GM23248 (cell line): ENCODE results near the gene EXD3. TPM values are rescaled to one million over a fixed set of nuclear protein-coding genes. Genes with fewer than 3 reads are reported as not detected.
"Not testable (repeated sequence)": the region's sequence is repeated elsewhere in the genome, so short reads cannot be mapped to it uniquely, and the experiment has no call there.

ENCODE experiments used
- DNase-seq: peaks from one replicate; pipeline ENCODE4 v3.0.0-alpha.2; 2015
- H2AFZ ChIP-seq: fragments of 200-600 bp; sonication (generic); 2 replicates; pipeline ENCODE4 v1.6.1; 2016; ENCODE audit warnings: antibody characterized with exemption
- H3F3A ChIP-seq: fragments of 200-600 bp; sonication (generic); 2 replicates; pipeline ENCODE4 v1.6.1; 2016; ENCODE audit warnings: mild to moderate bottlenecking, antibody characterized with exemption, mixed run types; ENCODE audit not compliant: insufficient read depth
- H3K27ac ChIP-seq: fragments of 200-600 bp; sonication (generic); 2 replicates; pipeline ENCODE4 v1.5.1; 2016; ENCODE audit warnings: mild to moderate bottlenecking
- H3K27me3 ChIP-seq: fragments of 200-600 bp; sonication (generic); replicated peaks from 2 replicates; pipeline ENCODE4 v1.6.1; 2016; ENCODE audit warnings: mild to moderate bottlenecking; ENCODE audit not compliant: insufficient read depth
- H3K36me3 ChIP-seq: fragments of 200-600 bp; sonication (generic); 2 replicates; pipeline ENCODE4 v1.6.1; 2016; ENCODE audit warnings: low read depth, mild to moderate bottlenecking
- H3K4me1 ChIP-seq: fragments of 200-600 bp; sonication (generic); 2 replicates; pipeline ENCODE4 v1.6.1; 2016; ENCODE audit warnings: mild to moderate bottlenecking; ENCODE audit not compliant: insufficient read depth
- H3K4me2 ChIP-seq: fragments of 200-600 bp; sonication (generic); one replicate; pipeline ENCODE4 v1.6.1; 2016; ENCODE audit warnings: mild to moderate bottlenecking; ENCODE audit not compliant: unreplicated experiment
- H3K4me3 ChIP-seq: fragments of 200-600 bp; sonication (generic); 2 replicates; pipeline ENCODE4 v1.5.1; 2016; ENCODE audit warnings: mild to moderate bottlenecking
- H3K79me2 ChIP-seq: fragments of 200-600 bp; sonication (generic); 2 replicates; pipeline ENCODE4 v1.6.1; 2016; ENCODE audit warnings: mild to moderate bottlenecking; ENCODE audit not compliant: insufficient read depth
- H3K9ac ChIP-seq: fragments of 200-600 bp; sonication (generic); 2 replicates; pipeline ENCODE4 v1.6.1; 2016; ENCODE audit warnings: mild to moderate bottlenecking
- H3K9me2 ChIP-seq: fragments of 200-600 bp; sonication (generic); 2 replicates; pipeline ENCODE4 v1.6.1; 2016; ENCODE audit warnings: mixed run types, mild to moderate bottlenecking, moderate library complexity; ENCODE audit not compliant: insufficient read depth
- H3K9me3 ChIP-seq: fragments of 200-600 bp; sonication (generic); one replicate; pipeline ENCODE4 v1.6.1; 2017; ENCODE audit warnings: low read depth
- H4K20me1 ChIP-seq: fragments of 200-600 bp; sonication (generic); 2 replicates; pipeline ENCODE4 v1.6.0; 2016; ENCODE audit not compliant: insufficient read depth
- EZH2 ChIP-seq: fragments of 200-600 bp; sonication (generic); IDR thresholded peaks from 2 replicates; pipeline ENCODE4 v1.6.1; 2018; ENCODE audit warnings: antibody characterized with exemption, mild to moderate bottlenecking; ENCODE audit not compliant: insufficient read depth, poor library complexity, severe bottlenecking
- EZH2phosphoT487 ChIP-seq: fragments of 200-600 bp; sonication (generic); IDR thresholded peaks from 2 replicates; pipeline ENCODE4 v1.6.1; 2018; ENCODE audit warnings: antibody characterized with exemption, moderate library complexity, mild to moderate bottlenecking, low read depth; ENCODE audit not compliant: insufficient read depth
- WGBS, 2 experiments: methylation state at CpG; one replicate each; pipeline ENCODE4 v1.1.6; 2015 to 2017; ENCODE audit warnings: low lambda C conversion rate in 2 of 2, low coverage in 1 of 2; ENCODE audit errors: missing lambda C conversion rate in 2 of 2; 5-methylcytosine and 5-hydroxymethylcytosine counted together
- in situ Hi-C: fragments of 300-500 bp; cut with MboI; formaldehyde crosslinking; loops from 2 replicates; pipeline ENCODE4 v1.15.0; 2020
- polyA plus RNA-seq: library from polyadenylated mRNA; unstranded; fragments of >200 nt; fragmentation: Nextera tagmentation; extraction: Ambion mirVana; gene quantifications from 2 replicates; pipeline ENCODE4 v1.2.1, GENCODE V29; 2016
- total RNA-seq: library from RNA; depleted of rRNA; stranded (reverse); fragments of >200 nt; shearing (Covaris generic); gene quantifications from 2 replicates; pipeline ENCODE4 v1.2.3, GENCODE V29; 2014

EXD3 gene
- total and polyA plus RNA-seq, 2 experiments from 2014 or later, result 10.1 to 11.6 TPM

GRCh38 chr9:137452006-137452760, 29.2 kb upstream of the EXD3 start:
- TF ChIP-seq EZH2, result no peak
- TF ChIP-seq EZH2phosphoT487, result no peak
- H3F3A ChIP-seq, result no peaks in the 10 kb centered on the region
- H3K4me3 ChIP-seq, result no peak overlapping the region
- no peak overlapping the region for H3K4me2 ChIP-seq
- no peaks in the 10 kb centered on the region for H3K27me3 ChIP-seq
- no peak overlapping the region for H3K27ac ChIP-seq
- WGBS, 2 experiments, result 94% methylated on average over 12 to 17 of the region's 17 CpGs
- H3K79me2 ChIP-seq, result no peaks in the 10 kb centered on the region
- no peak overlapping the region for H3K9ac ChIP-seq
- in situ Hi-C loops, result no loop called here
- H2AFZ ChIP-seq, result no peak overlapping the region
- no peaks in the 10 kb centered on the region for H4K20me1 ChIP-seq
- H3K36me3 ChIP-seq, result no peaks in the 10 kb centered on the region
- peaks cover 8% of the 10 kb centered on the region for H3K4me1 ChIP-seq
- DNase-seq, result no peak
- H3K9me3 ChIP-seq, result no peaks in the 10 kb centered on the region
- no peaks in the 10 kb centered on the region for H3K9me2 ChIP-seq

GRCh38 chr9:137451264-137452005, 28.5 kb upstream of the EXD3 start:
- H3K4me2 ChIP-seq, H4K20me1 ChIP-seq, H3K4me3 ChIP-seq, H2AFZ ChIP-seq, H3K9me2 ChIP-seq, H3K79me2 ChIP-seq, H3K36me3 ChIP-seq, H3K27me3 ChIP-seq, in situ Hi-C loops, H3K9ac ChIP-seq, H3K9me3 ChIP-seq, H3F3A ChIP-seq, H3K27ac ChIP-seq, DNase-seq: not testable (repeated sequence)
- peaks cover 14% of the 10 kb centered on the region for H3K4me1 ChIP-seq
- WGBS, 2 experiments, result 86% methylated on average over 25 of the region's 31 CpGs; no CpG with 5 or more reads in 1 of the 2 experiments

- DNase-seq, H3K79me2 ChIP-seq, H3K9ac ChIP-seq, H3F3A ChIP-seq, H3K9me3 ChIP-seq, H4K20me1 ChIP-seq, H2AFZ ChIP-seq, in situ Hi-C loops, H3K27ac ChIP-seq, H3K27me3 ChIP-seq, H3K4me2 ChIP-seq, H3K36me3 ChIP-seq, H3K9me2 ChIP-seq, H3K4me3 ChIP-seq: not testable (repeated sequence)
- WGBS, 2 experiments, result 94% methylated on average over 24 of the region's 24 CpGs; no CpG with 5 or more reads in 1 of the 2 experiments
- peaks cover 22% of the 10 kb centered on the region for H3K4me1 ChIP-seq
These were observed 27.7 kb upstream of the EXD3 start for GRCh38 chr9:137450539-137451222.

- Histone ChIP-seq H3K9ac (no peak overlapping the region), H3K9me3 (no peaks in the 10 kb centered on the region), H3F3A (peaks cover 7% of the 10 kb centered on the region; the same call in 1 of the 2 replicates), H4K20me1 (no peaks in the 10 kb centered on the region), H3K27ac (no peak overlapping the region), H3K79me2 (no peaks in the 10 kb centered on the region), H3K4me3 (no peak overlapping the region), H3K36me3 (no peaks in the 10 kb centered on the region), H3K9me2 (no peaks in the 10 kb centered on the region), H3K27me3 (no peaks in the 10 kb centered on the region), H2AFZ (no peak overlapping the region), H3K4me2 (no peak overlapping the region), H3K4me1 (peaks cover 27% of the 10 kb centered on the region)
- 91 to 98% methylated on average over 6 to 18 of the region's 18 CpGs for WGBS, 2 experiments
- TF ChIP-seq EZH2phosphoT487 (no peak), EZH2 (no peak)
- in situ Hi-C loops, result no loop called here
- no peak for DNase-seq
These were observed 27.1 kb upstream of the EXD3 start for GRCh38 chr9:137449931-137450538.
